K562 (cell line): ENCODE data around the gene CENPT. TPM values are rescaled to one million over a fixed set of nuclear protein-coding genes. Genes with fewer than 3 reads are reported as not detected.

ENCODE experiments used
- CHD2 ChIP-seq: IDR thresholded peaks from 2 replicates; pipeline ENCODE4 v1.6.1; 2011; ENCODE audit warnings: low read depth, low read length
- HDAC1 ChIP-seq, 2 experiments: fragments of 450-650 bp; IDR thresholded peaks; 2 replicates each; pipeline ENCODE4 v1.6.1; 2016 to 2017; ENCODE audit warnings: inconsistent platforms in 1 of 2, mild to moderate bottlenecking in 1 of 2, moderate library complexity in 1 of 2
- MXI1 ChIP-seq: IDR thresholded peaks from 2 replicates; pipeline ENCODE4 v1.6.1; 2011; ENCODE audit warnings: low read depth, mild to moderate bottlenecking, improper control_type of control experiment, low read length
- NCOA4 ChIP-seq: fragments of 450-650 bp; IDR thresholded peaks from 2 replicates; pipeline ENCODE4 v1.6.1; 2018; ENCODE audit warnings: mild to moderate bottlenecking; ENCODE audit not compliant: partially characterized antibody
- NFE2 ChIP-seq: IDR thresholded peaks from 2 replicates; pipeline ENCODE4 v1.6.1; 2014; ENCODE audit warnings: antibody characterized with exemption, low read depth
- POLR2H ChIP-seq: IDR thresholded peaks from 2 replicates; pipeline ENCODE4 v1.6.1; 2016; ENCODE audit warnings: missing genetic modification characterization, low read depth, mild to moderate bottlenecking, control low read depth, missing compliant biosample characterization, moderate library complexity
- PURB ChIP-seq: sonication (generic); formaldehyde crosslinking; IDR thresholded peaks from 2 replicates; pipeline ENCODE4 v1.9.0; 2021; ENCODE audit warnings: low read depth, mild to moderate bottlenecking, missing genetic modification reagents
- UBTF ChIP-seq, 2 experiments: IDR thresholded peaks; 2 replicates each; pipeline ENCODE4 v1.6.1; 2012; ENCODE audit warnings: improper control_type of control experiment in 2 of 2, low read depth in 2 of 2, low read length in 2 of 2, borderline replicate concordance in 1 of 2
- VEZF1 ChIP-seq: fragments of 200-800 bp; sonication (Bioruptor generic); IDR thresholded peaks from 2 replicates; pipeline ENCODE4 v1.6.1; 2017; ENCODE audit warnings: missing genetic modification characterization, missing compliant biosample characterization
- ZFPM2 ChIP-seq: fragments of 250-450 bp; sonication (Bioruptor Pico); IDR thresholded peaks from 2 replicates; pipeline ENCODE4 v1.5.1; 2022; ENCODE audit warnings: mild to moderate bottlenecking
- ZFX ChIP-seq: sonication (generic); formaldehyde crosslinking; IDR thresholded peaks from 2 replicates; pipeline ENCODE4 v1.8.0; 2022; ENCODE audit warnings: mild to moderate bottlenecking, missing genetic modification reagents, moderate library complexity
- ZNF76 ChIP-seq: fragments of 250-450 bp; sonication (Bioruptor Pico); IDR thresholded peaks from 2 replicates; pipeline ENCODE4 v1.4.0; 2020; ENCODE audit warnings: mild to moderate bottlenecking, moderate library complexity, borderline replicate concordance
- polyA plus RNA-seq, 8 experiments: library from polyadenylated mRNA; depleted of rRNA in 4 of 8; stranded (reverse) in 5 of 8; unstranded in 3 of 8; fragments of >200 nt; fragmentation: Nextera tagmentation in 2 of 8; fragmentation: Illumina TruSeq in 1 of 8; extraction: Ambion mirVana in 2 of 8; extraction: Trizol in 1 of 8; gene quantifications; 2 replicates each; pipeline versions ENCODE4 v1.2.1 to v1.2.3, GENCODE V29; 2011 to 2014; ENCODE audit warnings: inconsistent platforms in 1 of 8, missing spikeins in 1 of 8
- total RNA-seq, 7 experiments: library from RNA; depleted of rRNA in 6 of 7; stranded (reverse); fragments of >200 nt in 6 of 7; fragmentation: Illumina TruSeq in 2 of 7; extraction: Trizol in 2 of 7; gene quantifications; 2 replicates each; pipeline versions ENCODE4 v1.2.1 to v1.2.3, GENCODE V29; 2011 to 2021; ENCODE audit warnings: low replicate concordance in 1 of 7
- TF ChIP-seq, protein P1 (sequence below): fragments of 450-650 bp; IDR thresholded peaks from 2 replicates; pipeline ENCODE4 v1.6.1; 2016; ENCODE audit warnings: mild to moderate bottlenecking
- TF ChIP-seq, protein P2 (sequence below), 2 experiments: fragments of 200-800 bp in 1 of 2; sonication (Bioruptor generic) in 1 of 2; sonication (generic) in 1 of 2; formaldehyde crosslinking in 1 of 2; IDR thresholded peaks in 1 of 2; conservative IDR thresholded peaks in 1 of 2; 2 replicates each; pipeline versions ENCODE4 v1.5.0 to v1.6.1; 2016 to 2020; ENCODE audit warnings: missing compliant biosample characterization in 1 of 2, missing genetic modification characterization in 1 of 2, missing genetic modification reagents in 1 of 2
- TF ChIP-seq, protein P3 (sequence below): fragments of 450-650 bp; formaldehyde crosslinking; IDR thresholded peaks from 2 replicates; pipeline ENCODE4 v1.4.0; 2022; ENCODE audit warnings: missing genetic modification characterization
- TF ChIP-seq, protein P4 (sequence below): IDR thresholded peaks from 3 replicates; pipeline ENCODE4 v1.6.1; 2011; ENCODE audit warnings: borderline replicate concordance, mild to moderate bottlenecking; ENCODE audit not compliant: insufficient read length, insufficient read depth

CENPT gene
- total and polyA plus RNA-seq, 9 of the 15 experiments (the other 6 are each of a cell fraction or from before 2014, with no cell fraction given) = 3.6 to 94.2 (median 44.1) TPM

DNA sequence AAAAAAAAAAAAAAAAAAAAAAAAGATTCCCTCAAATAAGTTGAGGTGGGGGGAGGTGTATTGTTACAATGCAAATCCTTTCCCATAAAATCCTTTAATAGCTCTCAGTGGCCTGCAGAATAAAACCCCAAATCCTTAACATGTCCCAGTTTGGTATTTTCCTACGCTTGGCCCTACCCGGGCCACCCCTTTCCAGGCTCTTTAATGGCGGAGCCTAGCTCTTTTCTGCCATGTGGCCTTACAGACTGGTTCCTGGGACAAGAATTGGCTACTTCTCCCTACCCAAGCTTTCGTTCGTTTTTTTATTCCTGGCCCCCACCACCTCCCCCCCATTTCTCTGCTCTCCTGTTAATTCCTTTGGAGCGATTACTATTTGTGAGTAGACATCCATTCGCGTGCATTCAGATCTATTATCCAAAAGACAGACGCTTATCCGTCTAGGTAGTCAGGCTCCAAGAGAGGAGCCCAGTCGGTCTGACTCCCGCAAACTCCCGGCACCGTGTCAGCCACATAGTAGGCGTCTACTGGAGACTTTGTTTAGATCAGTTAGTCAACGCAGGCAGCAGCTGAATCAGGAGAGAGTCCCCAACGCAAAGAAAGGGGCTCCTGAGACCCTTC, 6.2 kb downstream of the CENPT start (continued):
- TF ChIP-seq, protein P1, sequence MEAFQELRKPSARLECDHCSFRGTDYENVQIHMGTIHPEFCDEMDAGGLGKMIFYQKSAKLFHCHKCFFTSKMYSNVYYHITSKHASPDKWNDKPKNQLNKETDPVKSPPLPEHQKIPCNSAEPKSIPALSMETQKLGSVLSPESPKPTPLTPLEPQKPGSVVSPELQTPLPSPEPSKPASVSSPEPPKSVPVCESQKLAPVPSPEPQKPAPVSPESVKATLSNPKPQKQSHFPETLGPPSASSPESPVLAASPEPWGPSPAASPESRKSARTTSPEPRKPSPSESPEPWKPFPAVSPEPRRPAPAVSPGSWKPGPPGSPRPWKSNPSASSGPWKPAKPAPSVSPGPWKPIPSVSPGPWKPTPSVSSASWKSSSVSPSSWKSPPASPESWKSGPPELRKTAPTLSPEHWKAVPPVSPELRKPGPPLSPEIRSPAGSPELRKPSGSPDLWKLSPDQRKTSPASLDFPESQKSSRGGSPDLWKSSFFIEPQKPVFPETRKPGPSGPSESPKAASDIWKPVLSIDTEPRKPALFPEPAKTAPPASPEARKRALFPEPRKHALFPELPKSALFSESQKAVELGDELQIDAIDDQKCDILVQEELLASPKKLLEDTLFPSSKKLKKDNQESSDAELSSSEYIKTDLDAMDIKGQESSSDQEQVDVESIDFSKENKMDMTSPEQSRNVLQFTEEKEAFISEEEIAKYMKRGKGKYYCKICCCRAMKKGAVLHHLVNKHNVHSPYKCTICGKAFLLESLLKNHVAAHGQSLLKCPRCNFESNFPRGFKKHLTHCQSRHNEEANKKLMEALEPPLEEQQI = no peak
- no peak for TF ChIP-seq MXI1
- TF ChIP-seq, protein P2, sequence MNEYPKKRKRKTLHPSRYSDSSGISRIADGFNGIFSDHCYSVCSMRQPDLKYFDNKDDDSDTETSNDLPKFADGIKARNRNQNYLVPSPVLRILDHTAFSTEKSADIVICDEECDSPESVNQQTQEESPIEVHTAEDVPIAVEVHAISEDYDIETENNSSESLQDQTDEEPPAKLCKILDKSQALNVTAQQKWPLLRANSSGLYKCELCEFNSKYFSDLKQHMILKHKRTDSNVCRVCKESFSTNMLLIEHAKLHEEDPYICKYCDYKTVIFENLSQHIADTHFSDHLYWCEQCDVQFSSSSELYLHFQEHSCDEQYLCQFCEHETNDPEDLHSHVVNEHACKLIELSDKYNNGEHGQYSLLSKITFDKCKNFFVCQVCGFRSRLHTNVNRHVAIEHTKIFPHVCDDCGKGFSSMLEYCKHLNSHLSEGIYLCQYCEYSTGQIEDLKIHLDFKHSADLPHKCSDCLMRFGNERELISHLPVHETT (CRISPR knock-in tag; conservative IDR thresholded peaks at IDR 0.05 in 1 of 2, IDR thresholded peaks at IDR 0.05 in 1 of 2) = no peak; a peak in 1 of 4 replicates
- peak in 1 of 2 experiments; percentile 75; a peak in 2 of 4 replicates for TF ChIP-seq UBTF (IDR thresholded peaks at IDR 0.05; ENCODE audit: borderline replicate concordance in 1 of 2, low read depth in 2 of 2, low read length in 2 of 2)
- TF ChIP-seq CHD2 = no peak
- 0 out of 4 replicates have a peak, but pooled peaks of 1 of the 2 experiments have one; percentile 7 for TF ChIP-seq HDAC1 (IDR thresholded peaks at IDR 0.05)
- TF ChIP-seq, protein P3, sequence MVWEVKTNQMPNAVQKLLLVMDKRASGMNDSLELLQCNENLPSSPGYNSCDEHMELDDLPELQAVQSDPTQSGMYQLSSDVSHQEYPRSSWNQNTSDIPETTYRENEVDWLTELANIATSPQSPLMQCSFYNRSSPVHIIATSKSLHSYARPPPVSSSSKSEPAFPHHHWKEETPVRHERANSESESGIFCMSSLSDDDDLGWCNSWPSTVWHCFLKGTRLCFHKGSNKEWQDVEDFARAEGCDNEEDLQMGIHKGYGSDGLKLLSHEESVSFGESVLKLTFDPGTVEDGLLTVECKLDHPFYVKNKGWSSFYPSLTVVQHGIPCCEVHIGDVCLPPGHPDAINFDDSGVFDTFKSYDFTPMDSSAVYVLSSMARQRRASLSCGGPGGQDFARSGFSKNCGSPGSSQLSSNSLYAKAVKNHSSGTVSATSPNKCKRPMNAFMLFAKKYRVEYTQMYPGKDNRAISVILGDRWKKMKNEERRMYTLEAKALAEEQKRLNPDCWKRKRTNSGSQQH (CRISPR knock-in tag) = no peak
- no peak for TF ChIP-seq VEZF1 (CRISPR knock-in tag)
- TF ChIP-seq, protein P4, sequence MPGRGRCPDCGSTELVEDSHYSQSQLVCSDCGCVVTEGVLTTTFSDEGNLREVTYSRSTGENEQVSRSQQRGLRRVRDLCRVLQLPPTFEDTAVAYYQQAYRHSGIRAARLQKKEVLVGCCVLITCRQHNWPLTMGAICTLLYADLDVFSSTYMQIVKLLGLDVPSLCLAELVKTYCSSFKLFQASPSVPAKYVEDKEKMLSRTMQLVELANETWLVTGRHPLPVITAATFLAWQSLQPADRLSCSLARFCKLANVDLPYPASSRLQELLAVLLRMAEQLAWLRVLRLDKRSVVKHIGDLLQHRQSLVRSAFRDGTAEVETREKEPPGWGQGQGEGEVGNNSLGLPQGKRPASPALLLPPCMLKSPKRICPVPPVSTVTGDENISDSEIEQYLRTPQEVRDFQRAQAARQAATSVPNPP = no peak
- 0 out of 2 replicates have a peak, but pooled peaks have one; percentile 48 for TF ChIP-seq POLR2H
- TF ChIP-seq ZNF76 (CRISPR knock-in tag) = no peak
- no peak for TF ChIP-seq PURB
- no peak for TF ChIP-seq ZFPM2 (CRISPR knock-in tag)
- no peak for TF ChIP-seq NCOA4
- TF ChIP-seq ZFX (CRISPR knock-in tag) = no peak
- no peak for TF ChIP-seq NFE2
